Measurements from ENCODE around the gene TAT.

The TAT gene

DNA sequence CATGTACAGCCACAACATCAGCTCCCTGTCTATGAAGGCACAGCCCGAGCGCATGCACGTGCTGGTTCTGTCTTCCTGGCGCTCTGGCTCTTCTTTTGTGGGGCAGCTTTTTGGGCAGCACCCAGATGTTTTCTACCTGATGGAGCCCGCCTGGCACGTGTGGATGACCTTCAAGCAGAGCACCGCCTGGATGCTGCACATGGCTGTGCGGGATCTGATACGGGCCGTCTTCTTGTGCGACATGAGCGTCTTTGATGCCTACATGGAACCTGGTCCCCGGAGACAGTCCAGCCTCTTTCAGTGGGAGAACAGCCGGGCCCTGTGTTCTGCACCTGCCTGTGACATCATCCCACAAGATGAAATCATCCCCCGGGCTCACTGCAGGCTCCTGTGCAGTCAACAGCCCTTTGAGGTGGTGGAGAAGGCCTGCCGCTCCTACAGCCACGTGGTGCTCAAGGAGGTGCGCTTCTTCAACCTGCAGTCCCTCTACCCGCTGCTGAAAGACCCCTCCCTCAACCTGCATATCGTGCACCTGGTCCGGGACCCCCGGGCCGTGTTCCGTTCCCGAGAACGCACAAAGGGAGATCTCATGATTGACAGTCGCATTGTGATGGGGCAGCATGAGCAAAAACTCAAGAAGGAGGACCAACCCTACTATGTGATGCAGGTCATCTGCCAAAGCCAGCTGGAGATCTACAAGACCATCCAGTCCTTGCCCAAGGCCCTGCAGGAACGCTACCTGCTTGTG, 40.0 kb downstream of the TAT start:
- DNase-seq (ENCODE audit: extremely low read depth, insufficient read length): no peak

DNA sequence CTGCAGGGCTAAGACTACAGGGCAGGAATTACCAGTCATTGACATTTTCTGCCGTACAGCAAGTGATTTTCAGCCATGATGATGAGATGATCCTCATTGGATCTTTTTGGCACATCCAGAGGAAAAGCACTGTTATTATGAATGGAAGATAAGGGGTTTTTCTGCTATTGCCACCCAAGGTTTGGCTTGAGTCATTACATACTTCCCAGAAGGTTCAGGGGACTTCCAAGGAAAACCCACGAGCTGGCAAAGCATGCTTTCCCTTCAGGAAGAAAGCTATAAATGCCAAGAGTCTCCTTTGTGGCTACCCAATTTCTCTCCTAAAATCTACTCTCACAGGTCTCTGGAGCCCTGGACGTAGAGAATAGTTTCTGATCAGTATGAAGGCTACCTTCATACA, 44.5 kb downstream of the TAT start:
- H3K4me3 ChIP-seq (replicated peaks; ENCODE audit: low read depth, low read length): no peak overlapping the region
- no peaks in the 10 kb centered on the region for H3K36me3 ChIP-seq (ENCODE audit: control insufficient read depth, insufficient read depth, low read length)
- TF ChIP-seq, protein P1, sequence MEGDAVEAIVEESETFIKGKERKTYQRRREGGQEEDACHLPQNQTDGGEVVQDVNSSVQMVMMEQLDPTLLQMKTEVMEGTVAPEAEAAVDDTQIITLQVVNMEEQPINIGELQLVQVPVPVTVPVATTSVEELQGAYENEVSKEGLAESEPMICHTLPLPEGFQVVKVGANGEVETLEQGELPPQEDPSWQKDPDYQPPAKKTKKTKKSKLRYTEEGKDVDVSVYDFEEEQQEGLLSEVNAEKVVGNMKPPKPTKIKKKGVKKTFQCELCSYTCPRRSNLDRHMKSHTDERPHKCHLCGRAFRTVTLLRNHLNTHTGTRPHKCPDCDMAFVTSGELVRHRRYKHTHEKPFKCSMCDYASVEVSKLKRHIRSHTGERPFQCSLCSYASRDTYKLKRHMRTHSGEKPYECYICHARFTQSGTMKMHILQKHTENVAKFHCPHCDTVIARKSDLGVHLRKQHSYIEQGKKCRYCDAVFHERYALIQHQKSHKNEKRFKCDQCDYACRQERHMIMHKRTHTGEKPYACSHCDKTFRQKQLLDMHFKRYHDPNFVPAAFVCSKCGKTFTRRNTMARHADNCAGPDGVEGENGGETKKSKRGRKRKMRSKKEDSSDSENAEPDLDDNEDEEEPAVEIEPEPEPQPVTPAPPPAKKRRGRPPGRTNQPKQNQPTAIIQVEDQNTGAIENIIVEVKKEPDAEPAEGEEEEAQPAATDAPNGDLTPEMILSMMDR (IDR thresholded peaks at IDR 0.05; ENCODE audit: insufficient read depth, low read length, poor library complexity, severe bottlenecking): no peak
- H3K27me3 ChIP-seq (replicated peaks; ENCODE audit: control insufficient read depth, insufficient read depth, low read length): no peaks in the 10 kb centered on the region
- no peak for DNase-seq (ENCODE audit: extremely low read depth, insufficient read length)

More for the DNA sequence above, 40.0 kb downstream of the TAT start:
- no peaks in the 10 kb centered on the region for H3K36me3 ChIP-seq (ENCODE audit: control insufficient read depth, insufficient read depth, low read length)
- no peak overlapping the region for H3K4me3 ChIP-seq (replicated peaks; ENCODE audit: low read depth, low read length)
- TF ChIP-seq, protein P1 (IDR thresholded peaks at IDR 0.05; ENCODE audit: insufficient read depth, low read length, poor library complexity, severe bottlenecking): no peak
- no peaks in the 10 kb centered on the region for H3K27me3 ChIP-seq (replicated peaks; ENCODE audit: control insufficient read depth, insufficient read depth, low read length)

DNA sequence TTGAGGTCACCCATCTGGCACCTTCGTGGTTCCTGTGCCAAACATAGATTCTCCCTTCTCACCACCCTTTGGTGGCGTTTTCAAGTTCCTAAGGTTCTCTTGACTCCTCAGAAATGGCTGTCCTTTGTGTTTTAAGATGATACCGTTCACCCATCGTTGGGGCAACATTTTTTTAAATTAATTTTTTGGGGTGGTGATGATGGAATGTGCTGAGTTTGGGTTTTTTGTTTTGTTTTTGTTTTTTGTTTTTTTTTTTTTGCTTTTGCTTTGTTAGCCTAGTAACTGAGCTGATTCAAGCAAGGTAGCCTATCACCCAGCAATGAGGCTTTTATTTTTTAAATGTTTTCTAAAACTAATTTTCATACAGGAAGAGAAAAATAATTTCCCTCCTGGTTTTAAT, 48.0 kb downstream of the TAT start:
- TF ChIP-seq, protein P1 (IDR thresholded peaks at IDR 0.05; ENCODE audit: insufficient read depth, low read length, poor library complexity, severe bottlenecking): no peak
- Histone ChIP-seq H3K36me3 (ENCODE audit: control insufficient read depth, insufficient read depth, low read length) (no peaks in the 10 kb centered on the region), H3K4me3 (replicated peaks; ENCODE audit: low read depth, low read length) (no peak overlapping the region), H3K27me3 (replicated peaks; ENCODE audit: control insufficient read depth, insufficient read depth, low read length) (no peaks in the 10 kb centered on the region)
- no peak for DNase-seq (ENCODE audit: extremely low read depth, insufficient read length)

DNA sequence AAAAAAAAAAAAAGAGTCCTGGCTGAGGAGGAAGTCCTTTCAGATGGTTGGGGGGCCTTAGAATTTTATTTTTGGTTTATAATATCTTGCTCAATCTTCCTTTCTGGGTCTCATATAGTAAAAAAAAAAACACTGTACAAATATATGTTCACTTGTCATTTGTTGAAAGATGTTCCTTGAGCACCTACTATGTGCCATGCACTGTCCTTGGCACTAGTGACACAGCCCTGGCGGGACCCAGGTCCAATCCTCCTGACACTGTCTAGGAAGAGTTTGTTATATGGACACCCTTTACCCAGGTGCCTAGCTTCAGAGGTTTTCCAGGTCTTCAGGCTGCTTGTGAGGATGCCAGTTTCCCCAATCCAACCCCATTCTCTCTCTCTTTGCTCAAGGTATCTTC, 48.6 kb downstream of the TAT start:
- Histone ChIP-seq H3K4me3 (replicated peaks; ENCODE audit: low read depth, low read length) (no peak overlapping the region), H3K36me3 (ENCODE audit: control insufficient read depth, insufficient read depth, low read length) (no peaks in the 10 kb centered on the region), H3K27me3 (replicated peaks; ENCODE audit: control insufficient read depth, insufficient read depth, low read length) (no peaks in the 10 kb centered on the region)
- DNase-seq (ENCODE audit: extremely low read depth, insufficient read length): no peak
- TF ChIP-seq, protein P1 (IDR thresholded peaks at IDR 0.05; ENCODE audit: insufficient read depth, low read length, poor library complexity, severe bottlenecking): no peak

DNA sequence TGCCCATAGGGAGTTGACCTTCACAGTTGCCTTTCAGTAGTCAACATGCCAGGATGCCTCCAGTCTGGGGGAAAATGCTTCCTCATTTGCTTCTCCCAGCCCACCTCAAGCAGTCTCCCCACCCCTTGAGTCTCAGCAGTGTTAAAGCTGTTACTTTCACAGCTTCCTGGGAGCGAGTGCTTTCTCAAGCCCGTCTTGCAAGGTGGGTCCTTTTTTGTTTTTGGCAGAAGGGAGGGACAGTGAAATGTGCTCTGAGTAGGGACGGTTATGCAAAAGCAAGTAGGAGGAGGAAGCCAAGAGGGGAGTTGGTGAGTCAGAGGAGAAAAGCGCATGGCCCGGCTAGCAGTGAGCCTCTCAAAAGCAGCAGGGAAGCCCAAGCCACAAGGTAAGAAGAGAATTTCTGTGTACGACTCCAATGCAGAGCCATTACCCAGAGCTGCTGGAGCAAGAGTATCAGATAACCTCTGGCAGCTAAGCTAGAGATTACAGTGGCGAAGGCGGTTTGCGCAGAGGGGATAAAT, 50.7 kb downstream of the TAT start, which contains the start of gene CHST4:
TSS of gene CHST4 (plus strand) at position 316 of the 521 bp plus-strand sequence. CDS start 10,252 bp downstream, outside the sequence.
- TF ChIP-seq, protein P1 (IDR thresholded peaks at IDR 0.05; ENCODE audit: insufficient read depth, low read length, poor library complexity, severe bottlenecking): no peak
- Histone ChIP-seq H3K36me3 (ENCODE audit: control insufficient read depth, insufficient read depth, low read length) (no peaks in the 10 kb centered on the region), H3K4me3 (replicated peaks; ENCODE audit: low read depth, low read length) (peak within 1 kb of the TSS; percentile 22; the same call in 1 of the 2 replicates), H3K27me3 (replicated peaks; ENCODE audit: control insufficient read depth, insufficient read depth, low read length) (no peaks in the 10 kb centered on the region)
- DNase-seq (ENCODE audit: extremely low read depth, insufficient read length): no peak

Data from GM06990 (cell line).